Fibroblast of villous mesenchyme (primary cell): ENCODE measurements around the gene FYB1. TPM values are rescaled to one million over a fixed set of nuclear protein-coding genes. Genes with fewer than 3 reads are reported as not detected.

Source experiments
- DNase-seq: peaks from one replicate; pipeline ENCODE4 v3.0.0-alpha.2; 2010; ENCODE audit warnings: low read depth
- H3K4me3 ChIP-seq: 2 replicates; pipeline ENCODE4 v1.5.1; 2011; ENCODE audit warnings: low read depth, mild to moderate bottlenecking, low read length
- total RNA-seq: library from RNA; depleted of rRNA; stranded (reverse); fragments of >200 nt; gene quantifications from 2 replicates; pipeline ENCODE4 v1.2.3, GENCODE V29; 2012
- TF ChIP-seq, protein P1 (sequence below): IDR thresholded peaks from 2 replicates; pipeline ENCODE4 v1.5.1; 2012; ENCODE audit warnings: low read depth, mild to moderate bottlenecking, low read length; ENCODE audit not compliant: insufficient read depth

Gene FYB1
- total RNA-seq, 1 donor = not detected

DNA sequence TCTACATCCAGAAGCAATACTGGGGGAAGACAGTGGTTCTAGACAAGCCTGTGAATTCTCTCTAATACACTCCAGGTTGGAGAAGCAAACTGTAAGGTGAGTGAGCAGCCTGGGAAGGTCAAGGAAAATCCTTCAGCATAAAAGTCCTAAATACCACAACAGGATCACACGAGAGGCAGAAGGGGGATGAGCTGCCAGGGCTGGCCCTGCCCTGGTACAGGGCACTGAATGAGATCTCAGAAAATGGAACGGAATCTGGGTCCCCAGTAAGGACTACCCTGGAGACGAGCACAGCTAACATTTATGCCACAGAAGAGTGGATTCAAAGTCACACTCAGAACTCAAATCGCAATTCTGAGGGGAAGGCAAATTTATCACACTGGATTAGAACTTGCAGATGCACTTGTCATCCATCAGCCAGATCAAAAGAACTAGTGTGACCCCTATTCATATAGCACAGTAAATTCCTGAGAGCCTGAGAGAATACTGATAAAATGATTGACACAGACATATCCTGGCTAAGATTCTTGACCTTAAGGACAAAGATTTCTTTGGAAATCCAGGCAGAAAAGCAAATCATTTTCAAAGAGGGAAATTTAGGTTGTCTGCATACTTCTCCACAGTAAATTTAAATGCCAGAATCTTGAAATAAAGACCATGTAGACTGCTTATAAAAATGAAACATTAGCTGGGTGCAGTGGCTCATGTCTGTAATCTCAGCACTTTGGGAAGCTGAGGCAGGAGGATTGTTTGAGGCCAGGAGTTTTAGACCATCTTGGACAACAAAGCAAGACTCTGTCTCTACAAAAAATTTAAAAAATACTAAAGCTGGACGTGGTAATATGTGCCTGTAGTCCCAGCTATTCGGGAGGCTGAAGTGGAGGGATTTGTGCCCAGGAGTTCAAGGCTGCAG, 25.6 kb downstream of the FYB1 start:
- H3K4me3 ChIP-seq = no peak overlapping the region

DNA sequence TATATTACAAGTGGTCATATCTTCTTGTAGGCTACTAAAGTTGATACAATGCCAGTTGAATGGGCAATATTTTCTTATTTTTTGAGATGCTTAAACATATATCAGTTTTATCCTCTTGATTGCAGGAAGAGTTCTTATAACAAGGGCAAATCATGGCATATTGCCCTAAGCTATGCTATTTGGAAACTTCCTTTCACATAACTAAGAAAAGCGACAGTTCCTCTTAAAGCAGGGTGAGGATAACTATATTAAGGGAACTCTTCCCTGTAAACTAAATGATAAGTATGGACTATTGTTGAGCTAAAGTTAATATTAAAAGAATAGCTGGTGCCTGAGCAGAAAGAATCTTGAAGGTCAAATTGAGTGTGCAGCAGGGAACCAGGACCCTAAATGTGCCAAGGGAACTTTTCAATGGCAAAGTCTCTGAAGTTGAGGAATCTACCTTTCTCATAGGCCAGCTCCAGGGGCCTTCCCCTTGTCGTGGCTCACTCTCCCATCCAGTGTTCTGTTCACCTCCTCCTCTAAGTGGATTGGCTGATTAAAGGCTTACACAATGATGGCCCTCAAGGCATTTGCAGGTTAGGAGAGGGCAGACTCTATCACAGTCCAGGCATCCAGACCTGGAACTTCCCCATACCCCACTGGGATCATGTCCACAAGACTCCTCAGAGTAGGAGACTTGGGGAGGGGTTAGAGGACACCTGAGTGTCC, 26.8 kb downstream of the FYB1 start:
- DNase-seq = no peak
- TF ChIP-seq, protein P1, sequence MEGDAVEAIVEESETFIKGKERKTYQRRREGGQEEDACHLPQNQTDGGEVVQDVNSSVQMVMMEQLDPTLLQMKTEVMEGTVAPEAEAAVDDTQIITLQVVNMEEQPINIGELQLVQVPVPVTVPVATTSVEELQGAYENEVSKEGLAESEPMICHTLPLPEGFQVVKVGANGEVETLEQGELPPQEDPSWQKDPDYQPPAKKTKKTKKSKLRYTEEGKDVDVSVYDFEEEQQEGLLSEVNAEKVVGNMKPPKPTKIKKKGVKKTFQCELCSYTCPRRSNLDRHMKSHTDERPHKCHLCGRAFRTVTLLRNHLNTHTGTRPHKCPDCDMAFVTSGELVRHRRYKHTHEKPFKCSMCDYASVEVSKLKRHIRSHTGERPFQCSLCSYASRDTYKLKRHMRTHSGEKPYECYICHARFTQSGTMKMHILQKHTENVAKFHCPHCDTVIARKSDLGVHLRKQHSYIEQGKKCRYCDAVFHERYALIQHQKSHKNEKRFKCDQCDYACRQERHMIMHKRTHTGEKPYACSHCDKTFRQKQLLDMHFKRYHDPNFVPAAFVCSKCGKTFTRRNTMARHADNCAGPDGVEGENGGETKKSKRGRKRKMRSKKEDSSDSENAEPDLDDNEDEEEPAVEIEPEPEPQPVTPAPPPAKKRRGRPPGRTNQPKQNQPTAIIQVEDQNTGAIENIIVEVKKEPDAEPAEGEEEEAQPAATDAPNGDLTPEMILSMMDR = no peak
- no peak overlapping the region for H3K4me3 ChIP-seq

More for the DNA sequence above, 25.6 kb downstream of the FYB1 start:
- DNase-seq = no peak
- TF ChIP-seq, protein P1 = no peak

DNA sequence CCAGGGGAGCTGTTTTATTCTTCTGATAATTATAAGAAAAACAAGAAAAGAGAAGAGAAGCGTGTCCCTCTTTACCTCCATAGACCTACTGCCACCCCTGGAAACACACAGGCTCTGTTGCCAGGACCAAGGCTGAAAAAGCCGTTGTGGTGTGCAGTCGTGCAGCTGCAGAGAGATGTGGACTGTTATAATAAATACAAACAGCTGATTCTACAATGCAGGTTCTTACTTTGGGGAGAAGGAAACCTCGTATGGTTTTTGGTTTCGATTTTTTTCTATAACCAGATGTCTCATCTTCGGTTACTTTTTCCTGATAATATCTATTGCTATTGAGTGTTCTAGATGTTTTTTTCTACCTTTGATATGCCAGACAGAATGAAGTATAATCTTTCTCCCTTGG, 28.1 kb downstream of the FYB1 start:
- no peak for DNase-seq

DNA sequence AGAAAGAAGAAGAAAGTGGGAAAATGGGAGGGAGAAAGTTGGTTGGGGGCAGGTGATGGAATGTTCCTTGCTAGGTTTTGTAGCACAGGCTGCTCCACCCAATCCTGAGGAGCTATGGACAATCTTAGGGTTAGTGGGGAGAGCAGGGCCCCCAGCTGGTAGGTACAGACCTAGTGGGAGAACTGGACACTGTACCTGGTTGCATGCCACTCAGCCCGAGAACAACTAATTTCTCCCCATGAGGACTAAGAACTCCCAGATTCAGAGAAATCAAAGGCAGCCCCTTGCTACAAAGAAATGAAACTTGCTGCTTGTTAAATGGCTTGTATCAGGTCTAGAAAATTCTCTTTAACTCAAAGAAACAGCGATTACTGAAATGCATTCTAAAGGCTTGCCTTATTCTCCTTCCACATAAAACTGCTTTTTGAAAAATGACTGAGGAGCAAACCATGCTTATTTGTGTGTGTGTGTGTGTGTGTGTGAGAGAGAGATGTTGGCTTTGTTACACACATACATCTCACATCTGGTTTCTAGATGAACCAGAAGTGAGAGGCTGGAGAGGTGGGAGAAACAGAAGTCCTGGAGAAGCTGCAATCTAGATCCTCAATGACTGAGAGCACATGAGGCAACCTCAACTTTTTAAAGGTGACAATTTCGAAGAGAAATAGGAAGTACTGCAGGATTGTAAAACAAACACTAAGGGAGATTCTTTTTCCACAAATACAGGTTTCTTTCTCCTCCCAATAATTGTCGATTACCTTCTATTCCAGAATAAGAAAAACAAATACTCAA, 28.9 kb downstream of the FYB1 start:
- H3K4me3 ChIP-seq = no peak overlapping the region
- TF ChIP-seq, protein P1 = no peak
- DNase-seq = no peak

More for the DNA sequence above, 28.1 kb downstream of the FYB1 start:
- no peak overlapping the region for H3K4me3 ChIP-seq
- TF ChIP-seq, protein P1 = no peak

DNA sequence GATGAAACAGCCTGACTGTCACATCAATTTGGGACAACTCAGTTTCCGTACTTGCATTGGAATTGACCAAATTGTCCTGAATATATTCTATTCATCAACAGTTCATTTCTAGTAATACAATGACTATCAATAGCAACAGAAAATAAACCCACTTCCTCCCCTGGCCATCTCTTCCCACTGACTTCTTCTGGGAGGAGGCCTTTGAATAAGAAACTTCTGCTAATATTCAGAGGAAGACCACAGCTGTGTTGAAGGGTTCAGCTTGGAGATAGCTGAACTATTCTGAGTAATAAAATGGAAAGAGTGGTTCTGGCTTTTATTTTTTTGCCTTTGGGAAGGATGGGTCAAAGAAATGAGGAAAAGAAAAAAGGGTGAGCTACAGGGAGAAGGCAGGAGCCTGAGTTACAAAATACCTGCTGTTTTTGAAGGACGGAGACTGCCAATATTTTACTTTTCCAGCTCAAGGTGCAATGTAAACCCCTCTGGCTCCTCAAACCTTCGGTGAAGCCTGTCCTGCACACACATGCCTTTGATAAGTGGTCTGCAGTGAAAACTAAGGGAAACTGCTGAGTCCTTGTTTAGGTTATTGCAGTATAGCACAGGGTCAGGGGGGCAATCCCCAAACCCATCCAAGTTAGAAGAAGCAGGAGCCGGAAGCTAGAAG, 29.9 kb downstream of the FYB1 start:
- H3K4me3 ChIP-seq = no peak overlapping the region
- TF ChIP-seq, protein P1 = no peak
- no peak for DNase-seq
